NCI-H1417 (cell line): ENCODE measurements around the gene GATAD2A.
A peak's percentile ranks its signal among the peaks of the same experiment; 100 is the strongest.
"Not testable (repeated sequence)": the region's sequence is repeated elsewhere in the genome, so short reads cannot be mapped to it uniquely, and the experiment has no call there.

Source experiments
- DNase-seq, 3 experiments: peaks; one replicate each; lab custom pipeline; 2025; lab: John Stamatoyannopoulos, UW

Gene GATAD2A

DNA sequence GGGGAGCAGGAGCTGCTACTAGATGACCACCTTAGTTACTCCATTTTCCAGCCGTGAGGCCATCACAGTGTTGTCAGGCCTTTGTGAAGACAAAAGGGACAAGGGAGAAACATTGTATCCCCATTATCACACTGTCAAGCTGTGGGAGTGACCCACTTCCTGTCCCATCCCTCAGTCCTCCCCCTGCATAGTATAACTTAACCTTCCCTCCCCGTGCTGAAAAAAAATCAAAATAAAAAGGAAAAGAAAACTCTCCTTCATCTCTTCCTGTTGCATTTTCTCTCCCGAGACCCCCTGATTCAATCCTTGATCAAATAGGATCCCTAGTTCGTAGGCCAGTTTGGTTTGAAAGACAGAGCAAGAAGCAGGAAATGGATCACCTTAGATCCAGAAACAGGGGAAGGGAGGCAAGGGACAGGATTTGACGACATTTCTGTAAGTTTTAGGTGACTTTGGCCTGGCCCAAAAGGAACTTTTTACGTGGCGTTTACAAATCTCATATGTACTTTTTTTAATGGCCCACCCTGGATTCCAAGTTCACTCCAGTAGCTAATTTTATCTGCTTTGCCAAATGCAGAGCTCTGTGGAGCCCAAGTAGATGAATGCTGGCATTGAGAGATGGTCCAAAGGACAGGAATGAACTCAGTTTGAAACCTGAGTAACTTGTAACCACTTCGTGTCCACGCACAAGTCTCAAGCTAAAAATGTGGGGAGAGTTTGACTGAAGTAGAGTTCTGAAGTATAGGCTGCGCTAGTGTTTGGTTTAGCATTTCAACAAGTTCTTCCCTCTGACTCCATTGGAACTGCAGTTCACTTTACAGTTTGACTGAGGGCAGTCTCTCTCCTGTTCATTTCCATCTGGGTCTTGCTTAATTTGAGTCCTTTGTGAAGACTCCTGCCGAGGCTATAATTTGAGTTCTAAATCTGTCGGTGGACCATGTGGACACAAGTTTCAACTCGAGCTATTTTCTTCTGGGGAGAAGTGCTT lies 16.6 kb upstream of the GATAD2A start:
- no peak for DNase-seq

DNA sequence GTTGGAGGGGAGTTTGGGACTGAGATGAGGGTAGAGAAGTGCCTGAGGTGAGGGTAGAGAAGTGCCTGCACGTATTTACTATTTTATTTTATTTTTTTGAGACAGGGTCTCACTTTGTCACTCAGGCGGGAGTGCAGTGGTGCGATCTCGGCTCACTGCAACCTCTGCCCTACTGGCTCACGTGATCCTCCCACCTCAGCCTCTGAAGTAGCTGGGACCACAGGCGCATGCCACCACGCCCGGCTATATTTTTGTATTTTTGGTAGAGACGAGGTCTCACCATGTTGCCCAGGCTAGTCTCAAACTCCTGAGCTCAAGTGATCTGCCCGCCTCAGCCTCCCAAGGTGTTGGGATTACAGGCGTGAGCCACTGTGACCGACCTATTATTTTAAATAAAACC lies 15.8 kb upstream of the GATAD2A start:
- not testable (repeated sequence) for DNase-seq

DNA sequence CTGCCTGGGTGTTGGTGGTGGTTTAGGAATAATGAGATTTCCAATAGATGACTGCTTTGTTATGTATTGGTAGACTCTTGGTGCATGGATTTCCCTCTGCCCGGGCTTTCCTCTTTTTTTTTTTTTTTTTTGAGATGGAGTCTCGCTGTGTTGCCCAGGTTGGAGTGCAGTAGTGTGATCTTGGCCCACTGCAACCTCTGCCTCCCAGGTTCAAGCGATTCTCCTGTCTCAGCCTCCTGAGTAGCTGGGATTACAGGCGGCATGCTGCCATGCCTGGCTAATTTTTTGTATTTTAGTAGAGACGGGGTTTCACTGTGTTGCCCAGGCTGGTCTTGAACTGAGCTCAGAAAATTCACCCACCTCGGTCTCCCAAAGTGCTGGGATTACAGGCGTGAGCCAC lies 11.1 kb upstream of the GATAD2A start:
- DNase-seq: not testable (repeated sequence)

DNA sequence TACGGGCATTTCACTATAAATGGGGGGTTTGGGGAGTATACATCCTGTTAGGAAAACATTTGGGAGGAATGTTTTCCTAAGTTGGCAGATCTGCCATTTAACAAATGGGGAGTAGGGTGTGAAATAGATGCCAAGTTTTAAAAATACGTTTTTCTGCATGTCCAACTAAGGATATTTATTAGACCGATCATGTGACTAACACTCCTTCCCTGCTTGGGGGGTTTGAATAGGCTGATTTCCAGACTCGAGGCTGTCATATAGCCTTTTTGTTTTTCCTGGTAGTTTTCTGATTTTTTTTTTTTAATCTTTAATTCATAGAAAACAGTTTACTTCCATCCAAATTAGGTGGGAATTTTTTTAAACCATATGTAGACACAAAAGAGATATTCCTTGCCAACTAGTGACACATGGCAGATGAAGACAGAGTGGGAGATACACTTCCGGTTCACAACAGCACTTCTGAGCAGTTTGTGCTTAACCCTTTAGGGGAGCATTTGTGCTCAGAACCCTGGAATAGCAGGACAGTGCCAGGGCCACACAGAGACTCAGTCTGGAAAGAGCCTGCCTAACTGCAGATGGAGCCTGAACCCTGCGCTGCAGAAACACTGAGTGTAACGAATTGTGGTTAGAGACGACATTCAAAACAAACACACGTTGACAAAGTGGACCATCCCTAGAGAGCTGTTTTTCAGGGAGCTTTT lies 5.6 kb upstream of the GATAD2A start:
- no peak for DNase-seq

DNA sequence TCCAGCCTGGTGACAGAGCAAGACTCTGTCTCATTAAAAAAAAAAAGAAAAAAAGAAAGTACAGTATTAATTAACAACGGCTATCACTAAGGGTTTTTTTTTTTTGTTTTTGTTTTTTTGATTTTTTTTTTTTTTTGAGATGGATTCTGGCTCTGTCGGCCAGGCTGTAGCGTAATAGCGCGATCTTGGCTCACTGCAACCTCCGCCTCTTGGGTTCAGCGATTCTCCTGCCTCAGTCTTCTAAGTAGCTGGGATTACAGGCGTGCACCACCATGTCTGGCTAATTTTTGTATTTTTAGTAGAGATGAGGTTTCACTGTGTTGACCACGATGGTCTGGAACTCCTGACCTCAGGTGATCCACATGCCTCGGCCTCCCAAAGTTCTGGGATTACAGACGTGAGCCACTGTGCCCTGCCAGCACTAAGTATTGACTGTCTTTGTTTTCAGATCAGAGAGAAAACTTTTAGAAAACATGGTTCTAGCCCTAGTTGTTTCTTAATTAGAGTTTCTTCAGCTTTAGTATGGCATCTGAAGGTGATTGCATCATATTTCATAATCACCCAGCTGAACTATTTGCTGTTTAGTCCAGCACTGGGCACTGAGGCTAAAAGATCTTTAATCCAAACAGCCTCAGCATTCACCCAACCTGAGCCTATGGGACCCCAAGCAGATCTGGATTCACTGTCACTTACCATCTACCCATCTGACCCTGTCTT lies 2.7 kb upstream of the GATAD2A start:
- no peak for DNase-seq

DNA sequence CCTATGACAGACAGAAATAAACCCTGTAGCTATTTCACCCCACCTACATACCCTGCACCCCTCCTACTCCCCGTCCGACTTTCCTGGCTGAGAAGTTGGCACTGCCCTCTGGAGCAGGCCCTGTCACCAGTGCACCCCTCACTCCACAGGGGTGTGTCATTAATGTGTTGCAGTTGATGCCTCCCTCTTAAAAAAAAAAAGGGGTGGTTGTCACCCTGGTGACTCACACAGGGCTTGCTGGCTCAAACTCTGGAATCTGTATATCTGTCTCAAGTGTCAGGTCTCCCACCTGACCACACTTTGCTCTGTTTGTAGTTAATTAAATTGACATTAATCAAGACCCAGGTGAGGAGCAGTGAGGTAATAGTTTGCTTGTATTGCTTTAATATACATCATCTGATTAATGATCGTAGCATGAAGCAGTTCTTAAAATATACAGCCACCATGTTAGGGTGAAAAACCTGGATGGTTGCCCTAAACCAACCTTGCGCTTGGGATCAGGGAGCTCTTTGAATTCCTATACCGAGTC lies 2.0 kb upstream of the GATAD2A start:
- DNase-seq: peak in 2 of 3 experiments; percentile 46 to 79

DNA sequence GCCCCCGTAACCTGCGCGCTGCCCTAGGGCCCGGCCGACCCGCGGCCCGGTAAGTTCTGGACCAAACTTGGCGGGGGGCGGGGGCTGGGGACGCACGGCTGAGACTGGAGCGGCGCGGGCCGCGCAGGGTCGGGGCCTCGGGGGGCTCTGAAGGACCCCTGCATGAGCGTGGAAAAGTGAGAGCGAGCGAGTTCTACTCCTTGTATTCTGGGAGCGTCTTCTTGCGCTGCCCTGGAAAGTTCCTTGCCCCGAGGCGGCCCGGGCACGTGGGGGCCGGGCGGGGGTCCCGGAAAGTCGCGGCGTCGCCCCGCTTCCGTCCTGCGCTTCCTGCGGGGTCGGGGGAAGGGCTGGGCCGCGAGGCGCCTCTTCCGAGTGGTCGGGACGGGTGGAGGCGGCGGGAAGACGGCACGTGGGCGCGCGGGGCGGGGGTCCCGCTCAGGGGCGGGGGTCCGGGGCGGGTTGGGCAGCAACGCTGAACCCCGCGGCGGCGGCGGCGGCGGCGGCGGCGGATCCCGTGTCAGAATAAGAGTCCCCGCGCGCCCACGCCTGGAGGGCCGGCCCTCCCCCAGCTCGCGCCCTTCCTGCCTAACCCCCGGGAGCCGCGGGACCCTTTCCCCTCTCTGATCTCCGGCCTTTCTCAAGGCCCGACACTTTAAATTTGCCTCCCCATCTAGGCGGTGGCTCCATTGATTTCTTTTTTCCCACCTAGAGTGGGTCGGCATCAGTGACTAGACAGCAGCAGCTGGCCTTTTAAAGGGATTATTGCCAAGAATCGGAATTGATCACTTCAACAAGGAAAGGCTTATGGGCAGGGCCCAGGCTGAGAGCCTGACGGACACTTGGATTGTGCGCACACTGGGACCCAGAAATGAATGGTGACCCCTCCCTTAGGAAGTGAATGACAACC lies 749 bp downstream of the GATAD2A start:
- DNase-seq: peak in 2 of 3 experiments; percentile 55 to 71

DNA sequence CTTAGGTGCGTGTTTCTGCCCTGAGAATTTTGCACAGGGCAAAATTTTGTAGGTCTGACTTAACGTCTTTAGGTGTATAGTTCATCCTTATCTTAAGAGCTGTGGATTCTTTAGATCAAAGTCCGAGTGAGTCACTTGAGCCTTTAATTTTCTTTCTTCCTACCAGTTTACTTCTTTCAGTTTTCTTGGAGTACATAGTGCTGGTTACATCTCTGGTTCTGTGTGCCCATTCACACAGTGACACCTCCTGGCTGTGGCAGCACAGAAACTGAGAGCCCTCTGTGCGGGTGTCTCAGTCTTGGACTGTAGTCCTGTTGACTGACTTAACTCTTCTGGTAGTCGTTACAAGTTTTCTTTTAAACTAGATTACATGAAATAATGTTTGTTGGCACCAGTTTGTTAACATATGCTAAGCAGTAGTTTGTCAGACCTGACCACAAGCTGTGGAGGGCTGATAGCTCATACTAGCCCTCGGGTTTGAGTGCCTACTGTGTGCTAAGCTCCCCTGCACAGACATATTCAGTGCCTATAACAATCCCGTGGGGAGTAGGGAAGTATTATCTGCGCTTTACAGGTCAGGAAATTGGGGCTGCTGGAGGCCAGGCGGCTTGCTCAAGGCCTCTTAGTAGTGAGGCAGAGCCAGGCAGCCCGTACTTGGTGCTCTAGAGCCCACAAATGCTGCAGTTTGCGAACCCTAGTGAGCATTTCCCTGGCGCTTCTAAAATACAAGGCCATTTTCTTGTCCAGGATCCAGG lies 1.6 kb downstream of the GATAD2A start:
- peak in 1 of 3 experiments; percentile 39 for DNase-seq

DNA sequence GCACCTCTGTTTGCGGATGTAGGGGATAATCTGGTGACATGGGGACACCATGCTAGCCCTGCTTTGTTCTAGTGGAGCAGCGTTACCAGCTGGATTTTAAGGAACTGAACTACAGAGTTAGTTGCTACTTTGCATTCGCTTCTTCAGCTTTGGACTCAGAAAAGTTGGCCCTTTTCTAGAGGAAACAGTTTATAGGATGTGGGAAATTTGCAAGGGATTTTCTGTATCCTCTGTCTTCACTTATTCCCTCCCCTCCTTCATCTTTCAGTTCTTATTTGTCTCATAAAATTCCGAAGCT lies 2.1 kb downstream of the GATAD2A start:
- no peak for DNase-seq

DNA sequence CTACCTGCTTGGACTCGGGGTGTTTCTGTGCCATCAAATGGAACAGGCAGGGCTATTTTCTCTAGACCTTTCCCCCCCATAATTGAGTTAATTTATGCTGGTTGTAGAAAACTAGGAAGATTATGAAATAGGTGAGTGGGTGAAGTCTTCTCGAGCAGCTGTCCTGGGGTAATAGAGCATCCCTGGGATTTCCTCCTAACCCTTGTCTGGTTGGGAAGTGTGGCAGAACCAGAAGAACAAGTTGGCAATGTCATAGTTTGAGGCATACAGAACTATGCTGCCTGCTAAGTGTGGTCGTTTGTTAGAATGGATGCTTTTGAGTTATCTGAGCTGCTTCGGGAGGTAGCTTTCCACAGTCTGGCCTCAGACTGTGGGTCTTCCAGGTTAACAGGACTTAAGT lies 3.7 kb downstream of the GATAD2A start:
- no peak for DNase-seq

DNA sequence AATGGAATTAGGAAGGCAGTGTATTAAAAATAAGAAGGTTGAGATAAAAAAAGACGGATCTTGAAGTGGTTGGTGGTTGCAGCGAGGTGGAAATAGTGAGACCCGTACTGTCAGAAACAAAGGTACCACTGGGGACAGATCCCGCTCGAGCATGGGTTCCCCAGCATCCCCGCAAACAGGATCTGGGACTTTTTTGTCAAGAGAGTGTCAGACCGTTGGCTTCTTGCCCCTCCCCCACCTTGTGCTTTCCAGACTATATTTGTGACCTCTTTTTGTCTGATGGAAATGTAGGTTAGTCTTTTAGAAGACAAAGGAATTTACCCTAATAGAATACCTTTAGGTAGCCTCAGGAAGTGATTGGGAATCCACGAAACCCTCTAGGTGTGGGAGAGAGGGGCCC lies 4.2 kb downstream of the GATAD2A start:
- DNase-seq: no peak

DNA sequence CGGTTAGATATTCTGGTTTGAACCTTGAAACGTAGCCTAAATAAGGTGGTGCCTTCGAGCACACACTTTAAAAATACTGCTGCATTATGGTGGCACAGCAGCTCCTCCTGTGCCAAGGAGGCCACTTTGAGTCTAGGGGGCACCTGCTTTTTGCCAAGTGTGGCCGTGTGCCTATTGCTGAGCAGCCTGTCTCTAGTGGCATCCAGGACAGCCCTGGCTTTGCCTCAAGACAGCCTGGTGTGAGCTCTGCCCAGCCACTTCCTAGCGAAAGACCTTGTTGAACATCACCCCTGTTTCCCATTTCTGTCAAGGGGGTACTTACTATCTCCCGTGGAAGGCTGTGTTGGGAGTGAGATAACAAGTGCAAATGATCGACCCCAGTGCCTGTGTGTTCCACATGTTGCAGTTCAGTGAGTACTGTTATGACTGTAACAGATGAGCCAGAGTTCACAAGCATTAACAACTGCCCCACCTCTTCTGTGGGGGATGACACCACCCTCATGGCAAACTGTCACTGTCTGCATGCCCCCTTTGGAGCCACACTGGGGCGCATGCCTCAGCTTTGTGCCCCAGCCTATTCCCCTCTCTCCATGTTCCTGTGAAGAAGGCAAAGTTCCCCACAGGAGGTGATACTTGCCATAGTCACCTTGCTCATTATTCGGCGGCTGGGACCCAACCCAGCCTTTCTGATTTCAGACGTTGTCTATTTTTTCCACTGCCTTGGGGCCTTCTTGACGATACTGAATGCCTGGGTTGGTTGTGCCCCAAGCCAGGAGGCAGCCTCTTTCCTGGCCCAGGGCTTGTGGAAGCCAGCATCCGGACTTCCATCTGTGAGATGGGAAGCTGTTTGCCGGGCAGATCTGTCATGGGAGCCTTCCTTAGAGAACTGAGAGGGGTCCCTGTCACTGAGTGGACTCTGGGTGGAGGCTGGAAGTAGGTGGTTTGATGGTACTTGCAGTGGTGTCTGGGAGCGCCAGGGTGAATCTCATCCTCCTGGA lies 5.4 kb downstream of the GATAD2A start:
- DNase-seq: no peak

DNA sequence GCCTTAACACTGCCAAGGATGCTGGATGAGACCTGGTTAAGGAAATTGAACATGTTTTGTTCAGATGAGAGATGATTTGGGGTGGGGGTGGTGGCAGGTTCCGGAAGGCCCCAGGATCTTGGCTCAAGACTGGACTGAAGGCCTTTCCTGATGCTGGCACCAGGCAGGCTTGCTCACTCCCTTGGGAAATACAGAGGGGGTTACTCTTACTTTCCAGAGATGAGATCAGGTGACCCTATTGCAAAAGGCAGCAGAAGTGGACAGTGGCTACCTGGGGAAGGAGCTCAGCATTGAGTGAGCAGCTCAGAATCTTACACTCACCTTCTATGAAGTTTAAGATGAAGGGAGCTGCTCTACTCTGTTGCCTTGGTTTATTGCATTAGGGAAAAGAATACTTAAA lies 10.8 kb downstream of the GATAD2A start:
- DNase-seq: no peak

DNA sequence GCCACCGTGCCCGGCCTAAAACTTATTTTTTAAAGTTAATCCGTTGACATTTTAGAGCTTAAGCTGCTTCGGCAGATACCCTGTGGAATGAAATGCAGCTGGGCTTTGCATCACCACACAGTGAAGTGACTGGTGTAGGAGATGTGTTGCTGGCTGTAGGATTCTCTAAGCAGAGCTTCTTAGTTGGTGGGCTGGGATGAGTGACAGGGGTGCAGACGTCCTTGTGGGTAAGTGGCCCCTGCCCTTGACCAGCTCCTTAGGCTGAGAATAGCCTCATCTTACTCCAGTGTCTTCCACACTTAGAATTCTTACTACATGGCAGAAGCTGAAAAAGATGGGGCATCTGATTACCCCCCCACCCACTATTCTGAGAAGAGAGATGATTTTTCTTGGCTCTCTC lies 11.6 kb downstream of the GATAD2A start:
- no peak for DNase-seq

DNA sequence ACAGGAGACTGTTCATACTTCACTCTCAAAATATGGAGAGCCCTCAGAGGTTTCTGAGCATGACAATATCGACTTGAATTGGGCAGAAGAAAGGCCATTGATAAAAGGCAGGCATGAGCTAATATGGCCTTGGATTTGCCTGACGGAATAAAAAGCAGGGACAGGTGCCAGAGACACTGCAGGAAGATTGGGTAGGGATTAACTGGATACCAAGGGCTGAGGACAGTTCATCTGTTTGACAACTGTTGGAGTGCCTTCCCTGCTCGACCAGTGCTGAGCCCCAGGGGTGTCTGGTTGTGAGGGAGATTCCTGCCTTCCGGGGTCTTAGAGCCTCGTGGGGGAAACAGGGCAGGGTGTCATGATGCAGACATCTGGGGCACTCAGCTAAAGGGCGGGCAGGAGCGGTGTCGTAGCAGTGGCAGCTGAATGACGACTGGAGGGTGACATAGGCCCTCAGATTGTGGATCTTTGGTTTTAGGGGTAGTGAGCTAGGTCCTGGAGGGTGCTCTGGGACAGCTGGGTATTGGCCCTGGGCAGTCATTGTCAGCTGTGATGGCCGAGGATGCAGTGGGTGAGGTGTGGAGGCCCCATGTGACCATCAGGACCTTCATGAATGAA lies 12.3 kb downstream of the GATAD2A start:
- peak in 1 of 3 experiments; percentile 34 for DNase-seq

DNA sequence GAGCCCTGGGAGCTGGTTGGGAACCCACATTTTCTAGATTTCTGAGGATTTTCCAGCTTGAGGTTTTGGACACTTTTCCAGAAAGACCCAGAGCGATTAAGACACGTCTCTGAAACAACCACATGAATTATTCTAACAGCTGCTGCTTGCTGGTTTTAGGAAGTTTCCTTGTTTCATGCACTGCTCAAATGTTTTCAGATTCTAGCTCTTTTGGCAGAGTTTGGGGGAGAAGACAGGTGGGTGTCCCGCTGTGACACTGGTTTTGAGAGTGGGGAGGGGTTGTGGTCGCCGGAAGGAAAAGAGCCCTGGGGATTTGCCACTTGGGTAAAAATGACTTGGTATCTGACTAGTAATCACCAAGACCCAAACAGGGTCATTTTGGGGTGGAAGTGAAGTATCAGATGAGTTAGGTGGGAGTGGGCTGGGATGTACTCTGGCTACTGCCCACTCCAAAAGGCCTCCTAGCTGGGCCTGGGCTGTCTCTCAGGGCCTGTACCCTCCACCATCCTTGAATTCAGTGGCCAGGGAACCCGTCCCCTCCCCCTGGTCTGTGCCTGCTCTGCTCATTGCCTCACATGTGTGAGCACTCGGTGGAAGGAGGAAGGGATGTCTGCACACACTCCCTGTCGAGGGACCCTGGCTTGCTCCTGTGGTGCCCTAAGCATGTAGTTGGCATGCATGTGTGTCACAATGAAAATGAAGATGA lies 13.2 kb downstream of the GATAD2A start:
- DNase-seq: no peak

DNA sequence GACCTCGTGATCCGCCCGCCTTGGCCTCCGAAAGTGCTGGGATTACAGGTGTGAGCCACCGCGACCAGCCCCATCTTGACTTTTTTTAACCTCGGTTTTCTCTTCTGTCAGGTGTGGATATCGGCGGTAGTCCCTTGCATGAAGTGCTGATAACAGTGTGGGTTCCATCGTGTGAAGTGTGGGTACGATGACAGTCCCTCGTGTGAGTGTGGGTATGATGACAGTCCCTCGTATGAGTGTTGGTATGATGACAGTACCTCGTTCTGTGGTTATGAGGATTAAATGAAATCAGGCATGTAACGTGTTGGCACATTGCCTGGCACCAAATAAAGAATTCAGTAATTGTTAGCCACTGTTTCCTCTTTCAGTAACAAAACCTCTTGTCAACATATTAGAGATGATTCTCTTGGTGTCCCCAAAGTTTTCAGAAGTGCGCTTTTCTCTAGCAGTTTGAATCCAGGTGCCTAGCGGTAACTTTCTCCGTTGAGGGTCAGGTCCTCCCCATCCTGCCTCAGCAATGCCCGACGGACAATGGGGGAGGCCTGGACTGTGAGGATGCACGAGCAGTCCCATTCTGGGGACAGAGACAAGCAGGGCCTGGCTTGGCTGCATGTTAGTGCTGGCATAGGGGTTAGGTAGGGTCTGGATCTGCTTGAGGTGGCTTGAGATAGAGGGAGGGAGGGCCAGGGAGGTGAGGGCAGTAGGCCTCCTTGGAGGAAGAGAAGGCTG lies 15.3 kb downstream of the GATAD2A start:
- DNase-seq: no peak

DNA sequence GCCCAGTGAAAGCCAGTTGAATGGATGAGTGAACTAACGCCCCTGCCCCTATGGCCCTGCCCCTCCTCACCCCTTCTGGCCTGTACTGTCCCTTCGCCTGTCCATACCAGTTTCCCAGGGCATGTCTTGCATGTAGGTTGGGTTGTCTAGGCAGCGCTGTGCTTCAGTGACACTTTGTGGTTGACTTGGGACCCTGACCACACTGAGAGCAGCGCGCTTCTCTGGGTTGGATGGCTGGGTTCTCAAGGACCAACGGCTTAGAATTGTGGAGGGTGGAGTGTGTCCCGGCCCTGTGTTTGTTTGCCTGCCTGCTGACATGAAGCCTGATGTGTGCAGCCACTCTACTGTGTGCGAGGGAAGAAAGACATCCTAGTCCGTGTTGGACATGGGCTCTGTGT lies 15.8 kb downstream of the GATAD2A start:
- DNase-seq: no peak
